Stimulated activated memory B cell treated with anti-CD40 and anti-IgM and Interleukin-4, amounts not matched to agents 10 μg/mL and 1 μg/mL and 100 μg/mL, for 72 hours (primary cell): ENCODE data around the gene TNRC6B.
"Not testable (repeated sequence)": the region's sequence is repeated elsewhere in the genome, so short reads cannot be mapped to it uniquely, and the experiment has no call there.

ENCODE experiments used
- ATAC-seq: fragments of 150-1000 bp; cut with Tn5 transposase; 2 replicates; pipeline ENCODE4 v1.10.0; 2021
- H3K27ac Mint-ChIP-seq: one replicate; pipeline ENCODE4 v1.8.0; 2022; ENCODE audit warnings: mild to moderate bottlenecking, mixed read lengths
- H3K27me3 Mint-ChIP-seq: one replicate; pipeline ENCODE4 v1.8.0; 2022; ENCODE audit warnings: mixed read lengths
- H3K36me3 Mint-ChIP-seq: one replicate; pipeline ENCODE4 v1.8.0; 2022; ENCODE audit warnings: mixed read lengths
- H3K4me1 Mint-ChIP-seq: one replicate; pipeline ENCODE4 v1.8.0; 2022; ENCODE audit warnings: mixed read lengths
- H3K4me3 Mint-ChIP-seq: one replicate; pipeline ENCODE4 v1.8.0; 2022; ENCODE audit warnings: mild to moderate bottlenecking, moderate library complexity, mixed read lengths
- H3K9me3 Mint-ChIP-seq: one replicate; pipeline ENCODE4 v1.8.0; 2022; ENCODE audit warnings: mixed read lengths

TNRC6B gene

GRCh38 chr22:40178417-40179409 lies 988 bp downstream of the TNRC6B start:
- Mint-ChIP-seq H3K4me1 (peaks cover 61% of the 10 kb centered on the region), H3K36me3 (no peaks in the 10 kb centered on the region), H3K27ac (peak overlapping the region; percentile 78), H3K27me3 (no peaks in the 10 kb centered on the region), H3K9me3 (no peaks in the 10 kb centered on the region), H3K4me3 (peak overlapping the region; percentile 80)
- ATAC-seq, result no peak

- peak overlapping the region; percentile 80 for H3K4me3 Mint-ChIP-seq
- H3K9me3 Mint-ChIP-seq, result no peaks in the 10 kb centered on the region
- ATAC-seq, result no peak
- peaks cover 69% of the 10 kb centered on the region for H3K4me1 Mint-ChIP-seq
- H3K27ac Mint-ChIP-seq, result peak overlapping the region; percentile 78
- no peaks in the 10 kb centered on the region for H3K27me3 Mint-ChIP-seq
- H3K36me3 Mint-ChIP-seq, result peaks cover 6% of the 10 kb centered on the region
Measured at GRCh38 chr22:40179526-40179925, 1.8 kb downstream of the TNRC6B start.

GRCh38 chr22:40180403-40180802 lies 2.7 kb downstream of the TNRC6B start:
- Mint-ChIP-seq H3K4me1 (peaks cover 76% of the 10 kb centered on the region), H3K4me3 (peak overlapping the region; percentile 41), H3K36me3 (peaks cover 11% of the 10 kb centered on the region), H3K9me3 (no peaks in the 10 kb centered on the region), H3K27me3 (no peaks in the 10 kb centered on the region), H3K27ac (no peak overlapping the region)
- no peak for ATAC-seq

- ATAC-seq, result no peak
- Mint-ChIP-seq H3K9me3 (no peaks in the 10 kb centered on the region), H3K27ac (no peak overlapping the region), H3K4me1 (peaks cover 77% of the 10 kb centered on the region), H3K4me3 (no peak overlapping the region), H3K27me3 (no peaks in the 10 kb centered on the region), H3K36me3 (peaks cover 20% of the 10 kb centered on the region)
Measured at GRCh38 chr22:40181323-40181722, 3.6 kb downstream of the TNRC6B start.

- Mint-ChIP-seq H3K36me3 (peaks cover 20% of the 10 kb centered on the region), H3K4me3 (no peak overlapping the region), H3K27ac (peak overlapping the region; percentile 69), H3K4me1 (peaks cover 69% of the 10 kb centered on the region), H3K9me3 (no peaks in the 10 kb centered on the region), H3K27me3 (no peaks in the 10 kb centered on the region)
- ATAC-seq, result no peak
Measured at GRCh38 chr22:40182231-40182835, 4.6 kb downstream of the TNRC6B start.

GRCh38 chr22:40183029-40183581 lies 5.4 kb downstream of the TNRC6B start:
- Mint-ChIP-seq H3K4me1 (peaks cover 72% of the 10 kb centered on the region), H3K36me3 (peaks cover 20% of the 10 kb centered on the region), H3K27ac (peak overlapping the region; percentile 69), H3K27me3 (no peaks in the 10 kb centered on the region), H3K4me3 (peak overlapping the region; percentile 13), H3K9me3 (no peaks in the 10 kb centered on the region)
- ATAC-seq, result no peak

GRCh38 chr22:40183603-40184002 lies 5.9 kb downstream of the TNRC6B start:
- H3K27ac Mint-ChIP-seq, result peak overlapping the region; percentile 69
- not testable (repeated sequence) for H3K27me3 Mint-ChIP-seq, ATAC-seq, H3K9me3 Mint-ChIP-seq, H3K4me3 Mint-ChIP-seq
- peaks cover 72% of the 10 kb centered on the region for H3K4me1 Mint-ChIP-seq
- peaks cover 20% of the 10 kb centered on the region for H3K36me3 Mint-ChIP-seq

- H3K27ac Mint-ChIP-seq, result no peak overlapping the region
- peaks cover 67% of the 10 kb centered on the region for H3K4me1 Mint-ChIP-seq
- no peaks in the 10 kb centered on the region for H3K9me3 Mint-ChIP-seq
- H3K4me3 Mint-ChIP-seq, result no peak overlapping the region
- peaks cover 29% of the 10 kb centered on the region for H3K36me3 Mint-ChIP-seq
- ATAC-seq, result no peak
- H3K27me3 Mint-ChIP-seq, result no peaks in the 10 kb centered on the region
Measured at GRCh38 chr22:40187389-40187788, 9.7 kb downstream of the TNRC6B start.

GRCh38 chr22:40189997-40190396 lies 12.3 kb downstream of the TNRC6B start:
- H3K27ac Mint-ChIP-seq, result no peak overlapping the region
- ATAC-seq, result no peak
- H3K9me3 Mint-ChIP-seq, result no peaks in the 10 kb centered on the region
- H3K4me3 Mint-ChIP-seq, result no peak overlapping the region
- peaks cover 31% of the 10 kb centered on the region for H3K36me3 Mint-ChIP-seq
- no peaks in the 10 kb centered on the region for H3K27me3 Mint-ChIP-seq
- H3K4me1 Mint-ChIP-seq, result peaks cover 67% of the 10 kb centered on the region

- ATAC-seq, result no peak
- Mint-ChIP-seq H3K4me3 (no peak overlapping the region), H3K27me3 (no peaks in the 10 kb centered on the region), H3K36me3 (peaks cover 27% of the 10 kb centered on the region), H3K27ac (peak overlapping the region; percentile 65), H3K4me1 (peaks cover 65% of the 10 kb centered on the region), H3K9me3 (no peaks in the 10 kb centered on the region)
Measured at GRCh38 chr22:40190501-40190900, 12.8 kb downstream of the TNRC6B start.

- Mint-ChIP-seq H3K9me3 (no peaks in the 10 kb centered on the region), H3K27ac (peak overlapping the region; percentile 48), H3K27me3 (no peaks in the 10 kb centered on the region), H3K36me3 (peaks cover 27% of the 10 kb centered on the region), H3K4me1 (peaks cover 78% of the 10 kb centered on the region), H3K4me3 (no peak overlapping the region)
- ATAC-seq, result no peak
Measured at GRCh38 chr22:40193429-40194421, 16.0 kb downstream of the TNRC6B start.

GRCh38 chr22:40194656-40195055 lies 16.9 kb downstream of the TNRC6B start:
- Mint-ChIP-seq H3K27ac (peak overlapping the region; percentile 48), H3K9me3 (no peaks in the 10 kb centered on the region), H3K36me3 (peaks cover 34% of the 10 kb centered on the region), H3K4me3 (no peak overlapping the region), H3K27me3 (no peaks in the 10 kb centered on the region), H3K4me1 (peaks cover 88% of the 10 kb centered on the region)
- ATAC-seq, result no peak

- Mint-ChIP-seq H3K4me1 (peaks cover 82% of the 10 kb centered on the region), H3K36me3 (peaks cover 25% of the 10 kb centered on the region), H3K9me3 (no peaks in the 10 kb centered on the region), H3K27me3 (no peaks in the 10 kb centered on the region), H3K4me3 (peak overlapping the region; percentile 47), H3K27ac (peak overlapping the region; percentile 87)
- peak; percentile 95 for ATAC-seq
Measured at GRCh38 chr22:40196628-40197360, 19.1 kb downstream of the TNRC6B start.

- H3K4me3 Mint-ChIP-seq, ATAC-seq: not testable (repeated sequence)
- peaks cover 83% of the 10 kb centered on the region for H3K4me1 Mint-ChIP-seq
Measured at GRCh38 chr22:40197421-40197820, 19.7 kb downstream of the TNRC6B start.

More at GRCh38 chr22:40197421-40197820, 19.7 kb downstream of the TNRC6B start:
- H3K27me3 Mint-ChIP-seq, H3K9me3 Mint-ChIP-seq: not testable (repeated sequence)
- peak overlapping the region; percentile 87 for H3K27ac Mint-ChIP-seq
- peaks cover 25% of the 10 kb centered on the region for H3K36me3 Mint-ChIP-seq
